Stimulated activated CD8-positive, alpha-beta memory T cell treated with anti-CD3 and anti-CD28 coated beads, Interleukin-7, amount 100 ng/mL, for 4 hours (primary cell): ENCODE results near the gene TOX3.

ENCODE experiments used
- DNase-seq, 2 donors: peaks; one replicate each; pipeline ENCODE4 v3.0.0-alpha.2; 2020; ENCODE audit warnings: low read depth in 2 of 2

The TOX3 gene

GRCh38 chr16:52398021-52398420 is 148.9 kb downstream of the TOX3 start:
- no peak for DNase-seq

DNA sequence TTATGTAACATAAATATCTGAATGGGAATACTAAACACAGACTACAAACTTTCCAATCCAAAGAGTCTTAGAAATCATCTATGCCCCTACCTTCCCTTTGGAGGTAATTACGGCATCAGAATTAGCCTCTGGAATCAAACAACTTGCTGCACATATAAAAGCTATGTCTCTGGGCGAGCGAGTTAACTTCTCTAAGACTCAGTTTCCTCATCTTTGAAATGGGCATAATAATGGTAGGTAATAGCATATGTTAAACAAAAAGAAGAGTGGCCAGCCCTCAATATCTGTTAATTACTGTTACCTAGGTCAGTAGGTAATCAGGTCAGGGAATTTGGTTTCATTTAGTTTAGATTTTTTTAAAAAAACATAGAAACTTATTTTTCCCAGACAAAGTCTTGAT is 153.5 kb downstream of the TOX3 start:
- DNase-seq, result no peak

DNA sequence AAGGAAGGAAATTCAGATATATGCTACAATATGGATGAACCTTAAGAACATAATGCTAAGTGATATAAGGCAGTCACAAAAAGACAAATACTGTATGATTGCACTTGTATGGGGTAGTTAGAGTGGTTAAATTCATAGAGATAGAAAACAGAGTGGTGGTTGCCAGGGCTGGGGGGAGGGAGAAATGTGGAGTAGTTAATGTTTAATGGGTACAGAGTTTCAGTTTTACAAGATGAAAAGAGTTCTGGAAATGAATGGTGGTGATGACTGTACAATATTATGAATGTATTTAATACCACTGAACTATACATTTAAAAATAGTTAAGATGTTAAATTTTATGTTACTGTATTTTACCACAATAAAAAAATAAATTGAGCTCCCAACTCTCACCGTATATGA is 157.9 kb downstream of the TOX3 start:
- DNase-seq, result no peak
